Measurements from ENCODE around the gene CLN6.
A peak's percentile ranks its signal among the peaks of the same experiment; 100 is the strongest.

GRCh38 chr15:68210821-68211655, 18.5 kb downstream of the CLN6 start:
- TF ChIP-seq CTCF (IDR thresholded peaks at IDR 0.05) (peak; percentile 79 to 88 (median 84)), POLR2A (IDR thresholded peaks at IDR 0.05) (no peak)
